Natural killer cell (primary cell): ENCODE results near the gene RWDD1. TPM values are rescaled to one million over a fixed set of nuclear protein-coding genes. Genes with fewer than 3 reads are reported as not detected.

Experiments used
- ATAC-seq, 3 donors: fragments of 150-1000 bp in 2 of 3; fragments of 200-7000 bp in 1 of 3; cut with Tn5 transposase; 1 replicate in 1 of 3; 2 replicates in 2 of 3; pipeline ENCODE4 v1.10.0; 2021; ENCODE audit warnings: mild to moderate bottlenecking in 2 of 3, moderate library complexity in 2 of 3
- DNase-seq, 2 donors: peaks; one replicate each; pipeline versions ENCODE4 v3.0.0 to v3.0.0-alpha.2; 2013 to 2021; ENCODE audit warnings: mixed read lengths in 1 of 2
- H3K27ac ChIP-seq: one replicate; pipeline ENCODE4 v1.5.1; 2013; ENCODE audit warnings: mild to moderate bottlenecking, low read length
- H3K27me3 ChIP-seq: one replicate; pipeline ENCODE4 v1.6.1; 2013; ENCODE audit warnings: low read length; ENCODE audit not compliant: control insufficient read depth, insufficient read depth
- H3K36me3 ChIP-seq: one replicate; pipeline ENCODE4 v1.6.1; 2013; ENCODE audit warnings: low read length; ENCODE audit not compliant: control insufficient read depth, insufficient read depth
- H3K4me1 ChIP-seq: one replicate; pipeline ENCODE4 v1.6.1; 2013; ENCODE audit warnings: low read length; ENCODE audit not compliant: control insufficient read depth, insufficient read depth
- H3K4me3 ChIP-seq: one replicate; pipeline ENCODE4 v1.5.1; 2013; ENCODE audit warnings: low read length
- H3K9me3 ChIP-seq: one replicate; pipeline ENCODE4 v1.6.1; 2013; ENCODE audit warnings: low read length; ENCODE audit not compliant: control insufficient read depth, insufficient read depth
- H3K27ac Mint-ChIP-seq, 2 donors: one replicate each; pipeline ENCODE4 v1.8.0; 2022; ENCODE audit warnings: mild to moderate bottlenecking in 2 of 2, mixed read lengths in 2 of 2, moderate library complexity in 1 of 2
- H3K27me3 Mint-ChIP-seq, 2 donors: one replicate each; pipeline ENCODE4 v1.8.0; 2022; ENCODE audit warnings: low read depth in 2 of 2, mixed read lengths in 2 of 2
- H3K36me3 Mint-ChIP-seq: one replicate; pipeline ENCODE4 v1.8.0; 2022; ENCODE audit warnings: mixed read lengths
- H3K4me1 Mint-ChIP-seq, 2 donors: one replicate each; pipeline ENCODE4 v1.8.0; 2022; ENCODE audit warnings: mixed read lengths in 2 of 2
- H3K4me3 Mint-ChIP-seq: one replicate; pipeline ENCODE4 v1.8.0; 2022; ENCODE audit warnings: mild to moderate bottlenecking, moderate library complexity, mixed read lengths
- H3K9me3 Mint-ChIP-seq, 2 donors: one replicate each; pipeline ENCODE4 v1.8.0; 2022; ENCODE audit warnings: mixed read lengths in 2 of 2
- WGBS: methylation state at CpG from one replicate; pipeline ENCODE4 v1.1.7; 2013; ENCODE audit warnings: missing lambda C conversion rate; ENCODE audit not compliant: insufficient coverage; 5-methylcytosine and 5-hydroxymethylcytosine counted together
- intact Hi-C: fragments of 100-400 bp; cut with micrococcal nuclease; formaldehyde crosslinking; loops from one replicate; pipeline ENCODE4 v1.14.2; 2022
- total RNA-seq, 4 donors: library from RNA; stranded (reverse); fragments of 120-200 nt in 1 of 4; gene quantifications; one replicate each; pipeline versions ENCODE4 v1.2.3 to v1.2.4, GENCODE V29; 2013 to 2022
- TF ChIP-seq, protein P1 (sequence below): fragments of 200-600 bp; IDR thresholded peaks from one replicate; pipeline ENCODE4 v1.8.0; 2022; ENCODE audit warnings: antibody characterized with exemption

Gene RWDD1
- total RNA-seq, 3 donors from 2014 or later (not counting 1 experiment from before 2014, with no cell fraction given): 47.0 to 48.9 (median 47.1) TPM

DNA sequence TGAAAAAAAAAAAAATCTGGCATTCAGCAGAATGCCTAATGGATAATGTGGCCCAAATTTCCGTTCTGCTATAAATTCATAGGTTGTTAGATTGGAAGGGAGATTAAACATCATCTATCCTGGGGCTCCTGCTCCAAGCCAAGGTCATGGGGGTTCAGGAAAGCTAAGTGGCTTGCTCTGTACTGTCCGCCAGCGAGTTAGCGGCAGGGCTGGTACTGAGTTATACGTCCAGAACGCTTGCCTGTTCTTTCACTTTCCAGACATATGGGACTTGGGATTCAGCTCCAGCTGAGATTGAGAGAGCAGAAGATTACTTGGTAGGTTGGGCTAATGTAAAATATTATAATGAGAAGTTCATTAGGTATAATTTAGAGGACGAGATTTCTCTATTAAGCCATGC lies 858 bp downstream of the RWDD1 start:
- H3K27ac Mint-ChIP-seq: peak overlapping the region; percentile 99
- ATAC-seq (no peak), DNase-seq (peak in 1 of 2 donors; percentile 29)
- Histone ChIP-seq H3K4me1 (peaks cover 4% of the 10 kb centered on the region), H3K27ac (peak overlapping the region; percentile 88), H3K27me3 (no peaks in the 10 kb centered on the region), H3K4me3 (peak overlapping the region; percentile 66), H3K9me3 (no peaks in the 10 kb centered on the region), H3K36me3 (peaks cover 13% of the 10 kb centered on the region)
- H3K36me3 Mint-ChIP-seq: no peaks in the 10 kb centered on the region
- H3K9me3 Mint-ChIP-seq: no peaks in the 10 kb centered on the region
- intact Hi-C loops: loop anchor here (5.0 kb wide), 1 partner anchor 95 kb away; the partner anchor contains the start of gene ZUP1
- H3K27me3 Mint-ChIP-seq: no peaks in the 10 kb centered on the region
- WGBS: 5% methylated on average over 6 of the region's 7 CpGs
- TF ChIP-seq, protein P1, sequence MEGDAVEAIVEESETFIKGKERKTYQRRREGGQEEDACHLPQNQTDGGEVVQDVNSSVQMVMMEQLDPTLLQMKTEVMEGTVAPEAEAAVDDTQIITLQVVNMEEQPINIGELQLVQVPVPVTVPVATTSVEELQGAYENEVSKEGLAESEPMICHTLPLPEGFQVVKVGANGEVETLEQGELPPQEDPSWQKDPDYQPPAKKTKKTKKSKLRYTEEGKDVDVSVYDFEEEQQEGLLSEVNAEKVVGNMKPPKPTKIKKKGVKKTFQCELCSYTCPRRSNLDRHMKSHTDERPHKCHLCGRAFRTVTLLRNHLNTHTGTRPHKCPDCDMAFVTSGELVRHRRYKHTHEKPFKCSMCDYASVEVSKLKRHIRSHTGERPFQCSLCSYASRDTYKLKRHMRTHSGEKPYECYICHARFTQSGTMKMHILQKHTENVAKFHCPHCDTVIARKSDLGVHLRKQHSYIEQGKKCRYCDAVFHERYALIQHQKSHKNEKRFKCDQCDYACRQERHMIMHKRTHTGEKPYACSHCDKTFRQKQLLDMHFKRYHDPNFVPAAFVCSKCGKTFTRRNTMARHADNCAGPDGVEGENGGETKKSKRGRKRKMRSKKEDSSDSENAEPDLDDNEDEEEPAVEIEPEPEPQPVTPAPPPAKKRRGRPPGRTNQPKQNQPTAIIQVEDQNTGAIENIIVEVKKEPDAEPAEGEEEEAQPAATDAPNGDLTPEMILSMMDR: no peak
- peak overlapping the region; percentile 98 for H3K4me3 Mint-ChIP-seq
- H3K4me1 Mint-ChIP-seq: peaks cover 47 to 52% of the 10 kb centered on the region in 2 donors

DNA sequence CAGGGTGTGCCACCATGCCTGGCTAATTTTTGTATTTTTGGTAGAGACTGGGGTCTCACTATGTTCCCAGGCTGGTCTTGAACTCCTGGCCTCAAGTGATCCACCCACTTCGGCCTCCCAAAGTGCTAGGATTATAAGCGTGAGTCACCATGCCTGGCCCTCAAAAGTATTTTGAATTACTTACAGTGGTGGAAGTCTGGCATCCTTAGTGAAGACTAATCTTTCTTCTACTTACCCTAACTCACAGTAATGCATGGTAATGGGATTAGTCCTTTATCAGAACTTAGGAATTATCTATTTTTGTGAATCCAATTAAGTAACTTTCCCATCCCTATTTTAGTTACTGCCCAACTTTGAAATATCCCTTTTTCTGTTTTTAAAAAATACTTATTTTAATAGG lies 3.9 kb downstream of the RWDD1 start:
- peaks cover 20% of the 10 kb centered on the region for H3K36me3 ChIP-seq
- peaks cover 4% of the 10 kb centered on the region for H3K4me1 ChIP-seq
- Mint-ChIP-seq H3K36me3 (no peaks in the 10 kb centered on the region), H3K27me3 (no peaks in the 10 kb centered on the region), H3K9me3 (no peaks in the 10 kb centered on the region), H3K4me3 (no peak overlapping the region), H3K4me1 (peaks cover 54 to 59% of the 10 kb centered on the region in 2 donors), H3K27ac (no peak overlapping the region)
- H3K27ac ChIP-seq: no peak overlapping the region
- no peaks in the 10 kb centered on the region for H3K9me3 ChIP-seq
- 83% methylated on average over 1 of the region's 2 CpGs for WGBS
- ATAC-seq (no peak), DNase-seq (no peak)
- TF ChIP-seq, protein P1: no peak
- intact Hi-C loops: no loop called here
- no peaks in the 10 kb centered on the region for H3K27me3 ChIP-seq
- no peak overlapping the region for H3K4me3 ChIP-seq

DNA sequence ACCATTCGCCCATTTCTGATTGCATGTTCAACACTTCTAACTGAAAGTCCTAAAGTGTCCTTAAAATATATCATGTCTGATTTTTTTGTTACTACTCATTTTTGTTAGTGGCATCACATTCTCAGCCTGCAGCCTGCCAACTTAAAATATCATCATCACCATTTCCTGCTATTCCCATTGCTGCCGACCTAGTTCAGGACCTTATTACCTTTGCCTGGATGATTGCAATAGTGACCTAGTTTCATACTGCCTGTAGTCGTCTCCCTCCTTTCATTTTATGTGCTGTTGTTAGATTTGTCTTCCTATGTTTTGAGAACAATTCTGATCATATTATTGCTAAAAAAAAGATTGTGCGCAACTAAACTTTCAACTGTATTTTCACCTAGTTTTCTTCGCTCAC lies 6.2 kb downstream of the RWDD1 start:
- Mint-ChIP-seq H3K4me1 (peaks cover 39 to 40% of the 10 kb centered on the region in 2 donors), H3K36me3 (no peaks in the 10 kb centered on the region), H3K27ac (no peak overlapping the region), H3K4me3 (no peak overlapping the region), H3K9me3 (no peaks in the 10 kb centered on the region), H3K27me3 (no peaks in the 10 kb centered on the region)
- Histone ChIP-seq H3K27me3 (no peaks in the 10 kb centered on the region), H3K36me3 (peaks cover 31% of the 10 kb centered on the region), H3K4me1 (no peaks in the 10 kb centered on the region), H3K4me3 (no peak overlapping the region), H3K9me3 (no peaks in the 10 kb centered on the region), H3K27ac (no peak overlapping the region)
- ATAC-seq (no peak), DNase-seq (no peak)
- TF ChIP-seq, protein P1: no peak
- intact Hi-C loops: no loop called here
- WGBS: 92% methylated on average over 5 of the region's 5 CpGs

DNA sequence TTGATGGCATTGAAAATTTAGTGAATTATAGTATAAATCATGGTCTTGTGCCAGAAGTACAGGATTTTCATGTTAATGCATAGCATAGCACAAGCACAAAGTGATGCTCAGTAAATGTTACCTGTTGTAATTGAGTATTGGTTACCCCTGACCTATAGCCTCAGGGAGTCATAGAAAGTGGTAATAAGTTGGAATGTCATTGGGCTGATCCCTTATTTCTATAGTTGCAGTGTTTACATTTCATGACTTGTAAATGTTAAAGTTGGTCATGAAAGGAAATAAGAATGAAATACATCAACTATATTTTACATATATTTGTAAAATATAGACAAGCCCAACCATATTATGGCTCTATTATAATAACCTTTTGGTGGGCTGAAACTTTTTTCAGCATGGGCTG lies 7.0 kb downstream of the RWDD1 start:
- no peaks in the 10 kb centered on the region for H3K9me3 Mint-ChIP-seq
- intact Hi-C loops: no loop called here
- no peak overlapping the region for H3K4me3 ChIP-seq
- H3K9me3 ChIP-seq: no peaks in the 10 kb centered on the region
- H3K4me1 Mint-ChIP-seq: peaks cover 31 to 32% of the 10 kb centered on the region in 2 donors
- ATAC-seq (no peak), DNase-seq (no peak)
- H3K36me3 Mint-ChIP-seq: no peaks in the 10 kb centered on the region
- no peaks in the 10 kb centered on the region for H3K27me3 Mint-ChIP-seq
- no peak overlapping the region for H3K4me3 Mint-ChIP-seq
- no peaks in the 10 kb centered on the region for H3K4me1 ChIP-seq
- no peak overlapping the region for H3K27ac Mint-ChIP-seq
- peaks cover 35% of the 10 kb centered on the region for H3K36me3 ChIP-seq
- no peaks in the 10 kb centered on the region for H3K27me3 ChIP-seq
- no peak overlapping the region for H3K27ac ChIP-seq
- TF ChIP-seq, protein P1: no peak
